Neural progenitor cell (in vitro differentiated cells): ENCODE data around the gene HVCN1. TPM values are rescaled to one million over a fixed set of nuclear protein-coding genes. Genes with fewer than 3 reads are reported as not detected.

Experiments
- DNase-seq: peaks from one replicate; pipeline ENCODE4 v3.0.0-alpha.2; 2016; ENCODE audit warnings: low spot score
- H2AFZ ChIP-seq: fragments of 200-600 bp; sonication (generic); replicated peaks from 2 replicates; pipeline ENCODE4 v1.6.1; 2016; ENCODE audit warnings: antibody characterized with exemption
- H3F3A ChIP-seq: fragments of 200-600 bp; sonication (generic); 2 replicates; pipeline ENCODE4 v1.6.1; 2016; ENCODE audit warnings: antibody characterized with exemption, low read depth
- H3K27ac ChIP-seq: fragments of 200-600 bp; sonication (generic); 2 replicates; pipeline ENCODE4 v1.5.1; 2016; ENCODE audit warnings: mild to moderate bottlenecking
- H3K27me3 ChIP-seq: fragments of 200-600 bp; sonication (generic); 2 replicates; pipeline ENCODE4 v1.6.1; 2016; ENCODE audit warnings: mild to moderate bottlenecking, moderate library complexity
- H3K36me3 ChIP-seq: fragments of 200-600 bp; sonication (generic); 2 replicates; pipeline ENCODE4 v1.5.1; 2016
- H3K4me1 ChIP-seq: fragments of 200-600 bp; sonication (generic); 2 replicates; pipeline ENCODE4 v1.6.1; 2016; ENCODE audit warnings: mixed run types
- H3K4me2 ChIP-seq: fragments of 200-600 bp; sonication (generic); 2 replicates; pipeline ENCODE4 v1.6.1; 2016
- H3K4me3 ChIP-seq: fragments of 200-600 bp; sonication (generic); 2 replicates; pipeline ENCODE4 v1.5.1; 2016
- H3K79me2 ChIP-seq: fragments of 200-600 bp; sonication (generic); 2 replicates; pipeline ENCODE4 v1.6.1; 2016; ENCODE audit warnings: low read depth
- H3K9ac ChIP-seq: fragments of 200-600 bp; sonication (generic); 2 replicates; pipeline ENCODE4 v1.6.1; 2016
- H3K9me3 ChIP-seq: fragments of 200-600 bp; sonication (generic); 2 replicates; pipeline ENCODE4 v1.5.1; 2016; ENCODE audit warnings: low read depth
- H4K20me1 ChIP-seq: fragments of 200-600 bp; sonication (generic); 2 replicates; pipeline ENCODE4 v1.6.1; 2016; ENCODE audit warnings: low read depth
- H3K27ac Mint-ChIP-seq: 3 replicates; pipeline ENCODE4 v1.8.0; 2021; ENCODE audit warnings: mixed read lengths
- H3K27me3 Mint-ChIP-seq: 2 replicates; pipeline ENCODE4 v1.8.0; 2022; ENCODE audit warnings: low read depth, mild to moderate bottlenecking, inconsistent platforms, moderate library complexity, mixed read lengths; ENCODE audit not compliant: insufficient read depth
- H3K36me3 Mint-ChIP-seq: 3 replicates; pipeline ENCODE4 v1.8.0; 2021; ENCODE audit warnings: mixed read lengths
- H3K4me1 Mint-ChIP-seq: 3 replicates; pipeline ENCODE4 v1.8.0; 2021; ENCODE audit warnings: mixed read lengths
- H3K4me3 Mint-ChIP-seq: 3 replicates; pipeline ENCODE4 v1.8.0; 2021; ENCODE audit warnings: mild to moderate bottlenecking, moderate library complexity, mixed read lengths
- H3K9me3 Mint-ChIP-seq: 3 replicates; pipeline ENCODE4 v1.8.0; 2020; ENCODE audit warnings: mixed read lengths
- EZH2 ChIP-seq: fragments of 200-600 bp; sonication (generic); IDR thresholded peaks from 2 replicates; pipeline ENCODE4 v1.6.1; 2017; ENCODE audit warnings: antibody characterized with exemption, mild to moderate bottlenecking, moderate library complexity
- EZH2phosphoT487 ChIP-seq: fragments of 200-600 bp; sonication (generic); IDR thresholded peaks from 2 replicates; pipeline ENCODE4 v1.6.1; 2017; ENCODE audit warnings: antibody characterized with exemption
- total RNA-seq: library from RNA; depleted of rRNA; stranded (reverse); fragments of >200 nt; gene quantifications from 2 replicates; pipeline ENCODE4 v1.2.3, GENCODE V29; 2015; ENCODE audit warnings: low replicate concordance
- TF ChIP-seq, protein P1 (sequence below): fragments of 200-600 bp; sonication (generic); IDR thresholded peaks from 2 replicates; pipeline ENCODE4 v1.5.1; 2017; ENCODE audit warnings: antibody characterized with exemption, mild to moderate bottlenecking

HVCN1 gene
- total RNA-seq, 1 donor from 2014 or later, result 16.4 TPM

DNA sequence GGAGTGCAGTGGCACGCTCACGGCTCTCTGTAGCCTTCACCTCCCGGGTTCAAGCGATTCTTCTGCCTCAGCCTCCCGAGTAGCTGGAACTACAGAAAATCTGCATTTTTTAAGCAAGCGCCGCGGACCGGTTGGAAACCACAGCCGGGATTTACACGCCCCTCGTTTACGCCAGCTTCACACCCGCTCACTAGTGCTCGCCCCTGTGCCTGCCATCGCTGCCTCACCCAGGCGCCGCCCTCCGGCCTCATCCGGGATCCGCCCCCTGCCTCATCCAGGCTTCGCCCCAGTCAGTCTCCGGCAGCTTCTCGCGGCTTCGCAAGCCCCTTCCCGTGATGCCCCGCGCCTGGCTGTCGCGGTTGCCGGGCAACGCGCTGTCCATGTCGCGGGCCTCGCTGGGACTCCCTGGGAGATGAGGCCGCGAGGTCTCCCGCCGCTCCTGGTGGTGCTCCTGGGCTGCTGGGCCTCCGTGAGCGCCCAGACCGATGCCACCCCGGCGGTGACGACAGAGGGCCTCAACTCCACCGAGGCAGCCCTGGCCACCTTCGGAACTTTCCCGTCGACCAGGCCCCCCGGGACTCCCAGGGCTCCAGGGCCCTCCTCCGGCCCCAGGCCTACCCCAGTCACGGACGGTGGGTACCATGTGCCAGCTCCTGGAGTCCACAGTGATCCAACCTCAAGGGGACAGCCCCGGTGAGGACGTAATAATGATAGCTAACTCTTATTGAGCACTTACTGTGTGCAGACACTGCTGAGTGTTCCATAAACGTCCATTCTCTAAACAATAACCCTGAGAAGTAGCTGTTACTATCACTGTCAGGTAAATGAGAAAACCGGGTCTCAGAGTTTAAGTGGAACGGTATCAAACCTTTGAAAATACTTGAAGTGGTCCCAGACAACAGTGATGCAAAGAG lies 74.9 kb downstream of the HVCN1 start, which contains the start of gene TCTN1:
TCTN1 (plus strand) TSS at position 359 of the 914 bp plus-strand sequence; CDS start at position 413, 54 bp downstream.
- Histone ChIP-seq H3K36me3 (no peaks in the 10 kb centered on the region), H3K27me3 (no peaks in the 10 kb centered on the region), H2AFZ (peak within 1 kb of the TSS; percentile 71), H3K4me1 (peaks cover 8% of the 10 kb centered on the region), H3K4me2 (peak within 1 kb of the TSS; percentile 82), H4K20me1 (no peaks in the 10 kb centered on the region), H3K9ac (peak within 1 kb of the TSS; percentile 36), H3K4me3 (peak within 1 kb of the TSS; percentile 60), H3K9me3 (no peaks in the 10 kb centered on the region), H3K27ac (no peak within 1 kb of the TSS), H3K79me2 (no peaks in the 10 kb centered on the region), H3F3A (no peaks in the 10 kb centered on the region)
- peak; percentile 98 for DNase-seq
- Mint-ChIP-seq H3K9me3 (no peaks in the 10 kb centered on the region), H3K36me3 (peaks cover 4% of the 10 kb centered on the region), H3K27me3 (peaks cover 7% of the 10 kb centered on the region), H3K4me1 (peaks cover 11% of the 10 kb centered on the region), H3K27ac (peak within 1 kb of the TSS; percentile 76), H3K4me3 (peak within 1 kb of the TSS; percentile 85)
- TF ChIP-seq EZH2phosphoT487, result no peak
- TF ChIP-seq EZH2, result no peak
- TF ChIP-seq, protein P1, sequence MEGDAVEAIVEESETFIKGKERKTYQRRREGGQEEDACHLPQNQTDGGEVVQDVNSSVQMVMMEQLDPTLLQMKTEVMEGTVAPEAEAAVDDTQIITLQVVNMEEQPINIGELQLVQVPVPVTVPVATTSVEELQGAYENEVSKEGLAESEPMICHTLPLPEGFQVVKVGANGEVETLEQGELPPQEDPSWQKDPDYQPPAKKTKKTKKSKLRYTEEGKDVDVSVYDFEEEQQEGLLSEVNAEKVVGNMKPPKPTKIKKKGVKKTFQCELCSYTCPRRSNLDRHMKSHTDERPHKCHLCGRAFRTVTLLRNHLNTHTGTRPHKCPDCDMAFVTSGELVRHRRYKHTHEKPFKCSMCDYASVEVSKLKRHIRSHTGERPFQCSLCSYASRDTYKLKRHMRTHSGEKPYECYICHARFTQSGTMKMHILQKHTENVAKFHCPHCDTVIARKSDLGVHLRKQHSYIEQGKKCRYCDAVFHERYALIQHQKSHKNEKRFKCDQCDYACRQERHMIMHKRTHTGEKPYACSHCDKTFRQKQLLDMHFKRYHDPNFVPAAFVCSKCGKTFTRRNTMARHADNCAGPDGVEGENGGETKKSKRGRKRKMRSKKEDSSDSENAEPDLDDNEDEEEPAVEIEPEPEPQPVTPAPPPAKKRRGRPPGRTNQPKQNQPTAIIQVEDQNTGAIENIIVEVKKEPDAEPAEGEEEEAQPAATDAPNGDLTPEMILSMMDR, result no peak

DNA sequence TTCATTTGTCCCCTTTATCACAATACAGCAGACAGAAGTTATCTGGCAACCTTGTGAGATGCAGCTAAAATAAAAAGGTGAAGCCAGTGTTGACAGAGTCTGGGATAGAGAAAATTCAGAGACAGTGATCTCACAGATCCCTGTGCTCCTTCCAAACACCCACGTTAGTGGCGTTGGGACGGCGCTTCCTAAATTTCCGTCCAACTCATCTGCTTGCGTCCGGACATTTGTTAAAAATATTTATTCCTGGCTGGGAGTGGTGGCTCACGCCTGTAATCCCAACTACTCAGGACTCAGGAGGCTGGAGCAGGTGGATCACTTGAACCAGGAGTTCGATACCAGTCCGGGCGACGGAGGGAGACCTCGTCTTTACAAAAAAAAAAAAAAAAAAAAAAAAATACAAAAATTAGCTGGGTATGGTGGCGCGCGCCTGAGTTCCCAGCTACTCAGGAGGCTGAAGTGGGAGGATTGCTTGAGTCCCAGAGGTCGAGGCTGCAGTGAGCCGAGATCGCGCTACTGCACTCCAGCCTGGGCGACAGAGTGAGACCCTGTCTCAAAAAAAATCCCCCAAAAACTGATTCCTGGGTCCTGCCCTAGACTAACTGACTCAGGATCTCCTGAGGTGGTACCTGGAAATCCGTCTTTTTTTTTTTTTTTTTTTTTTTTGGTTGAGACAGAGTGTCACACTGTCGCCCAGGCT lies 75.7 kb downstream of the HVCN1 start:
- peak; percentile 5 for DNase-seq
- Mint-ChIP-seq H3K27ac (peak overlapping the region; percentile 76), H3K4me3 (peak overlapping the region; percentile 85), H3K36me3 (peaks cover 4% of the 10 kb centered on the region), H3K9me3 (no peaks in the 10 kb centered on the region), H3K27me3 (peaks cover 8% of the 10 kb centered on the region), H3K4me1 (peaks cover 11% of the 10 kb centered on the region)
- peak overlapping the region; percentile 60 for H3K4me3 ChIP-seq
- H3K36me3 ChIP-seq, result no peaks in the 10 kb centered on the region
- H3K27ac ChIP-seq, result no peak overlapping the region
- peaks cover 8% of the 10 kb centered on the region for H3K4me1 ChIP-seq
- no peaks in the 10 kb centered on the region for H4K20me1 ChIP-seq
- peak overlapping the region; percentile 71 for H2AFZ ChIP-seq
- H3K27me3 ChIP-seq, result no peaks in the 10 kb centered on the region
- H3K9me3 ChIP-seq, result no peaks in the 10 kb centered on the region
- no peak overlapping the region for H3K9ac ChIP-seq
- peak overlapping the region; percentile 82 for H3K4me2 ChIP-seq
- no peaks in the 10 kb centered on the region for H3K79me2 ChIP-seq
- TF ChIP-seq EZH2phosphoT487 (no peak), EZH2 (no peak)
- TF ChIP-seq, protein P1, result no peak
- no peaks in the 10 kb centered on the region for H3F3A ChIP-seq

DNA sequence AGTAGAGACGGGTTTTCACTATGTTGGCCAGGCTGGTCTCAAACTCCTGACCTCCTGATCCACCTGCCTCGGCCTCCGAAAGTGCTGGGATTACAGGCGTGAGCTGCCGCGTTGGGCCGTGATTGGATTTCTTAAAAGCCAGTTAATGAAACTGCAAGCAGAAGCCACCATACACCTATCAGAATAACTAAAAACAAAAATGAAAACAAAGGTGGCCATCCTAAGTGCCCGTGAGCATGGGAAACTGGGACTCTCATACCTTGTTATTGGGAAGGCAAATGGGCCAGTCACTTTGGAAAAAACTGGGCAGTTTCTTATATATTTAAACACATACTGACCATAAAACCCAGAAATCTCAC lies 82.7 kb downstream of the HVCN1 start:
- H3K27ac ChIP-seq, result no peak overlapping the region
- H3K36me3 Mint-ChIP-seq, result no peaks in the 10 kb centered on the region
- no peak for DNase-seq
- H3K27ac Mint-ChIP-seq, result no peak overlapping the region
- no peak overlapping the region for H3K4me3 Mint-ChIP-seq
- no peaks in the 10 kb centered on the region for H3K9me3 Mint-ChIP-seq
- no peaks in the 10 kb centered on the region for H3K9me3 ChIP-seq
- H3K27me3 ChIP-seq, result no peaks in the 10 kb centered on the region
- no peak overlapping the region for H2AFZ ChIP-seq
- H3K27me3 Mint-ChIP-seq, result peaks cover 7% of the 10 kb centered on the region
- H3K79me2 ChIP-seq, result no peaks in the 10 kb centered on the region
- no peaks in the 10 kb centered on the region for H3K4me1 Mint-ChIP-seq
- no peaks in the 10 kb centered on the region for H3K4me1 ChIP-seq
- no peaks in the 10 kb centered on the region for H4K20me1 ChIP-seq
- TF ChIP-seq, protein P1, result no peak
- TF ChIP-seq EZH2 (no peak), EZH2phosphoT487 (no peak)
- H3K4me2 ChIP-seq, result no peak overlapping the region
- H3K36me3 ChIP-seq, result no peaks in the 10 kb centered on the region
- H3F3A ChIP-seq, result no peaks in the 10 kb centered on the region
- H3K9ac ChIP-seq, result no peak overlapping the region
- no peak overlapping the region for H3K4me3 ChIP-seq
